ENCODE data around the gene TNFAIP3. TPM values are rescaled to one million over a fixed set of nuclear protein-coding genes. Genes with fewer than 3 reads are reported as not detected.
A peak's percentile ranks its signal among the peaks of the same experiment; 100 is the strongest.

Gene TNFAIP3
- polyA plus RNA-seq, 3 donors, result 35.5 to 273 (median 38.4) TPM

DNA sequence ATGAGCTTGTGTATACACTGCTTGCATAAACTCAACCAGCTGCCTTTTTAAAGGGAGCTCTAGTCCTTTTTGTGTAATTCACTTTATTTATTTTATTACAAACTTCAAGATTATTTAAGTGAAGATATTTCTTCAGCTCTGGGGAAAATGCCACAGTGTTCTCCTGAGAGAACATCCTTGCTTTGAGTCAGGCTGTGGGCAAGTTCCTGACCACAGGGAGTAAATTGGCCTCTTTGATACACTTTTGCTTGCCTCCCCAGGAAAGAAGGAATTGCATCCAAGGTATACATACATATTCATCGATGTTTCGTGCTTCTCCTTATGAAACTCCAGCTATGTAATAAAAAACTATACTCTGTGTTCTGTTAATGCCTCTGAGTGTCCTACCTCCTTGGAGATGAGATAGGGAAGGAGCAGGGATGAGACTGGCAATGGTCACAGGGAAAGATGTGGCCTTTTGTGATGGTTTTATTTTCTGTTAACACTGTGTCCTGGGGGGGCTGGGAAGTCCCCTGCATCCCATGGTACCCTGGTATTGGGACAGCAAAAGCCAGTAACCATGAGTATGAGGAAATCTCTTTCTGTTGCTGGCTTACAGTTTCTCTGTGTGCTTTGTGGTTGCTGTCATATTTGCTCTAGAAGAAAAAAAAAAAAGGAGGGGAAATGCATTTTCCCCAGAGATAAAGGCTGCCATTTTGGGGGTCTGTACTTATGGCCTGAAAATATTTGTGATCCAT lies 15.3 kb downstream of the TNFAIP3 start:
- no CpG with 5 or more reads among the region's 2 CpGs for WGBS (ENCODE audit: insufficient coverage)
- peak; percentile 49 to 77 (median 51) for DNase-seq
- peaks cover 52 to 70% of the 10 kb centered on the region in 2 donors for H3K36me3 Mint-ChIP-seq
- Histone ChIP-seq H3K9me3 (replicated peaks in 1 of 2; ENCODE audit: control insufficient read depth in 1 of 2, insufficient read depth in 1 of 2, low read length in 2 of 2) (no peaks in the 10 kb centered on the region), H4K20me1 (ENCODE audit: insufficient read depth, low read length) (peaks cover 53% of the 10 kb centered on the region), H3K4me1 (ENCODE audit: control insufficient read depth in 1 of 2, insufficient read depth in 2 of 2, low read length in 2 of 2) (peaks cover 38 to 53% of the 10 kb centered on the region in 2 donors), H3K36me3 (replicated peaks in 1 of 2; ENCODE audit: control insufficient read depth in 1 of 2, insufficient read depth in 2 of 2, low read length in 2 of 2) (peaks cover 48 to 53% of the 10 kb centered on the region in 2 donors), H3K27me3 (ENCODE audit: control insufficient read depth in 2 of 2, insufficient read depth in 2 of 2, low read length in 2 of 2) (no peaks in the 10 kb centered on the region), H3K4me2 (replicated peaks; ENCODE audit: extremely low read depth, low read length, poor library complexity, severe bottlenecking) (no peak overlapping the region), H3K79me2 (ENCODE audit: insufficient read depth, low read length) (peaks cover 26% of the 10 kb centered on the region), H3K9ac (ENCODE audit: insufficient read depth, low read length, poor library complexity, severe bottlenecking) (no peak overlapping the region), H3K27ac (ENCODE audit: low read depth in 1 of 2, low read length in 2 of 2) (peak overlapping the region in 1 of 2 donors; percentile 61), H3K4me3 (replicated peaks in 1 of 3; ENCODE audit: low read depth in 2 of 3, low read length in 3 of 3) (no peak overlapping the region), H2AFZ (ENCODE audit: insufficient read depth, low read depth, low read length, poor library complexity, severe bottlenecking) (no peak overlapping the region)
- TF ChIP-seq CTCF (IDR thresholded peaks at IDR 0.05), result no peak
- no peak overlapping the region for H3K4me3 Mint-ChIP-seq
- peak overlapping the region; percentile 76 to 92 (median 81) for H3K27ac Mint-ChIP-seq
- peaks cover 44% of the 10 kb centered on the region for H3K4me1 Mint-ChIP-seq
- peaks cover 0 to 9% (median 3%) of the 10 kb centered on the region in 7 donors for H3K9me3 Mint-ChIP-seq
- intact Hi-C loops (cut with micrococcal nuclease), result loop anchor here in 1 of 2 donors (2.0 kb wide), 1 partner anchor 14 kb away; no protein-coding TSS in a partner anchor
- peaks cover 0 to 3% (median 0%) of the 10 kb centered on the region in 3 donors for H3K27me3 Mint-ChIP-seq (ENCODE audit: low read depth in 3 of 3)

DNA sequence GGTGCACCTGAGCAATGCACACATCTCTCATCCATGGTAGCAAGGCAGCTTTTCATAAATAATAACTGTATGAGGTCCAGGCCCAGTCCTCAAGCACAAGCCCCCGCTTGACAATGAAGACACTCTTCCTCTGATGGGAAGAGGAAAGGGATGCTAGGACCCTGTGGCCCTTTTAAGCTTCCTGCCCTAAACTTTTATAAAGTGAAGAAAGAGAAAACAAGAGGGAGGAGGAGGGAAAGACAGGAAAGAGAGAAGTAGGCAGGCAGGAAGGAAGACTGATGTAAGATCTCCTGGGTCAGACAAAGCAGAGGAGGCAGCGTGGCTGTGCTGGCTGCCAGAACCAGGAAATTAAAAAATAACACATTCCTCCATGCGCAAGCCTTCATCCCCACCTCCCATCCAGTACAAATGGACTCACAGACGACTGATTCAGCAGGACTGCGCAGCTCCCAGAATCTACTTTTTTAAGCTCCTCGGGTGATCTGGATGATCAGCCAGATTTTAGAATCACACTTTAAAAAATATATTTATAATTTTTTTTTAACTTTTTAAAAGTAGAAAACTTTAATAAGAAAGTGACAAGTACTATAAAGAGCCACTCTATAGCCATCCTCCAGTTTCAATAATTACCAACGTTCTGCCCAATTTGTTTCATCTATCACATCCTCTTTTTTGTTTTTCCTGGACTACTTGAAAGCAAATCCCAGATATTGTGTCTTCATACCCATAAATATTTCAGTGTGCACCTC lies 16.5 kb downstream of the TNFAIP3 start:
- intact Hi-C loops (cut with micrococcal nuclease), result loop anchor here in 1 of 2 donors (2.0 kb wide), 1 partner anchor 15 kb away; no protein-coding TSS in a partner anchor
- Histone ChIP-seq H3K36me3 (replicated peaks in 1 of 2; ENCODE audit: control insufficient read depth in 1 of 2, insufficient read depth in 2 of 2, low read length in 2 of 2) (peaks cover 38 to 44% of the 10 kb centered on the region in 2 donors), H4K20me1 (ENCODE audit: insufficient read depth, low read length) (peaks cover 43% of the 10 kb centered on the region), H2AFZ (ENCODE audit: insufficient read depth, low read depth, low read length, poor library complexity, severe bottlenecking) (no peak overlapping the region), H3K4me1 (ENCODE audit: control insufficient read depth in 1 of 2, insufficient read depth in 2 of 2, low read length in 2 of 2) (peaks cover 26 to 41% of the 10 kb centered on the region in 2 donors), H3K9me3 (replicated peaks in 1 of 2; ENCODE audit: control insufficient read depth in 1 of 2, insufficient read depth in 1 of 2, low read length in 2 of 2) (no peaks in the 10 kb centered on the region), H3K27me3 (ENCODE audit: control insufficient read depth in 2 of 2, insufficient read depth in 2 of 2, low read length in 2 of 2) (no peaks in the 10 kb centered on the region), H3K27ac (ENCODE audit: low read depth in 1 of 2, low read length in 2 of 2) (peak overlapping the region; percentile 71 to 73), H3K4me2 (replicated peaks; ENCODE audit: extremely low read depth, low read length, poor library complexity, severe bottlenecking) (peak overlapping the region; percentile 19), H3K4me3 (replicated peaks in 1 of 3; ENCODE audit: low read depth in 2 of 3, low read length in 3 of 3) (peak overlapping the region in 1 of 3 experiments; percentile 33), H3K9ac (ENCODE audit: insufficient read depth, low read length, poor library complexity, severe bottlenecking) (peak overlapping the region; percentile 6), H3K79me2 (ENCODE audit: insufficient read depth, low read length) (peaks cover 21% of the 10 kb centered on the region)
- H3K27me3 Mint-ChIP-seq (ENCODE audit: low read depth in 3 of 3), result peaks cover 0 to 3% (median 0%) of the 10 kb centered on the region in 3 donors
- TF ChIP-seq CTCF (IDR thresholded peaks at IDR 0.05), result no peak
- H3K4me3 Mint-ChIP-seq, result peak overlapping the region in 1 of 2 donors; percentile 43
- peaks cover 33% of the 10 kb centered on the region for H3K4me1 Mint-ChIP-seq
- peaks cover 41 to 60% of the 10 kb centered on the region in 2 donors for H3K36me3 Mint-ChIP-seq
- peak; percentile 52 to 70 (median 61) for DNase-seq
- 0% methylated on average over 2 of the region's 7 CpGs for WGBS (ENCODE audit: insufficient coverage)
- H3K9me3 Mint-ChIP-seq, result peaks cover 4 to 16% (median 8%) of the 10 kb centered on the region in 7 donors
- H3K27ac Mint-ChIP-seq, result peak overlapping the region; percentile 81 to 97 (median 94)
